ENCODE data around the gene ZSWIM3.
"Not testable (repeated sequence)": the region's sequence is repeated elsewhere in the genome, so short reads cannot be mapped to it uniquely, and the experiment has no call there.

ZSWIM3 gene

DNA sequence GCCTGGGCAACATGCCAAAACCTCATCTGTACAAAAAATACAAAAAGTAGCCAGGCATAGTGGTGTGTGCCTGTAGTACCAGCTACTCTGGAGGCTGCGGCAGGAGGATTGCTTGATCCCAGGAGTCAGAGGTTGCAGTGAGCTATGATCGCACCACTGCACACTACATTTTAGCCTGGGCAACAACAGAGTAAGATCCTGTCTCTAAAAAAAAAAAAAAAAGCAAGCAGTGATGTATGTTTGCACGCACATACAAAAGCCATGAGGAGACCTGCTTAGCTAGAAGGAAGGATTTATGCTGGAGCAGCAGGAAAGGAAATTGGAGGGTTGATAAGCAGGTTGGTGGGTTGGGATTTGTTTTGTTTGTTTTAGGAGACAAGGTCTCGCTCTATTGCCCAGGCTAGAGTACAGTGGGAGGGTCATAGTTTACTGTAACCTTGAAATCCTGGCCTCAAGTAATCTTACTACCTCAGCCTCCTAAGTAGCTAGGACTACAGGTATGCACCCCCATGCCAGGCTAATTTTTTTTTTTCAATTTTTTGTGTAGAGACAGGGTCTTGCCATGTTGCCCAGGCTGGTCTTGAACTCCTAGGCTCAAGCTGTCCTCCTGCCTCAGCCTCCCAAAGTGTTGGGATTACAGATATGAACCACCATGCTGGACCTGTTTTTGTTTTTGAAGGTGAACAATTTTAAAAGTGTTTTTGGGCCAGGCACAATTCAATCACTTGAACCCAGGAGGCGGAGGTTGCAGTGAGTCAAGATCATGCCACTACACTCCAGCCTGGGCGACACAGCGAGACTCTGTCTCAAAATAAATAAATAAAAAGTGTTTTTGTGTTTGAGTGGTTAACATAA is 4.0 kb downstream of the ZSWIM3 start:
- no peak for DNase-seq

DNA sequence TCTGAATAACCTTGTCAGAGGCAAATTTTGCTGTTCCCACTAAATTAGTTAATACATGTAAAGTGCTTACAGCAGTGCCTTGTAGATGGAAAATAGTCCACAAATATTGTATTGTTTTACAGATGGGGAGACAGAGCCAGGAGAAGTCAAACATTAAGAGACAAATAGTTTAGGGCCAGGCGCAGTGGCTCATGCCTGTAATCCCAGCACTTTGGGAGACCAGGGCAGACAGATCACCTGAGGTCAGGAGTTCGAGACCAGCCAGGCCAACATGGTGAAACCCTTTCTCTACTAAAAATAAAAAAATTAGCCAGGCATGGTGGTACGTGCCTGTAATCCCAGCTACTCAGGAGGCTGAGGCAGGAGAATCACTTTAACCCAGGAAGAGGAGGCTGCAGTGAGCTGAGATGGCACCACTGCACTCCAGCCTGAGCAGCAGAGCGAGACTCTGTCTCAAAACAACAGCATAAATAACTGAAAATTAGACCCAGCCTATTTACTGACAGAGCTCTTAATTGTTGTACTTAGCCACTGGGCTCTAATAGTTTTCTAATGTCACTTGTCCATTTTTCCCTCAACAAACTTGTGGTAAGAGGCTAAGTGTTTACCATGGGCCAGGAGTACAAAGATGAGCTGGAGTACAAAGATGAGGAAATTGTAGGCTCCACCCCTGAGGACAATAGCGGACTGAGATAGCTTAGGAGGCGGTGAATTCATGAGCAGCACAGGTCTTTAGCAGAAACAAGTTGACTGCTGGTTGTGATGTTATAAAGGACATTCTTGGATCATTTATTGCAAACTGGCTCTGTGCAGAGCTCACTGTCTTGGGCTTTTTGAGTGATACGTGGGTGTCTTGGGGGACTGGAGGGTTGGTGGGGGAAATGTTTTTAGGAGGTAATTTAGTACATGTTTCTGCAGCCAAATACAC is 6.4 kb downstream of the ZSWIM3 start:
- DNase-seq, result no peak

GRCh38 chr20:45866454-45866853 is 9.0 kb downstream of the ZSWIM3 start:
- no peak for DNase-seq

- no peak for DNase-seq
Observed at GRCh38 chr20:45867136-45867818, 9.9 kb downstream of the ZSWIM3 start.

DNA sequence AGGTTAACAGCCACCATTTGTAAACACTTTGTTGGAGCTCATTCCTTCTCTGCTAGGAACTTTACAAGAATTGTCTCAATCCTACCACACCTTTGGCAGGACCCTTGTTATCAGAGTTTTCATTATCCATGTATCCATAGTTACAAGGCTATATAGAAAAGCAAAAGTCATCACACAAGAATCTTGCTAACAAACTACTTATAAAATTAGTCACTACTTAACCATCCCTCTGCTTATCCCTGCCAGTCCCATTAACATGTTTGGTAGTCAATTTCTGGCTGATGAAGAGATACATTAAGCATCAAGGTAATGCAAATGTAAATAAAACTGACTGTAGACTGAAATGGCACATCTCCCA is 10.4 kb downstream of the ZSWIM3 start:
- DNase-seq, result no peak

- DNase-seq, result no peak
Observed at GRCh38 chr20:45872626-45873025, 15.2 kb downstream of the ZSWIM3 start.

- no peak for DNase-seq
Observed at GRCh38 chr20:45873409-45874103, 16.1 kb downstream of the ZSWIM3 start.

- DNase-seq, result not testable (repeated sequence)
Observed at GRCh38 chr20:45874104-45874481, 16.7 kb downstream of the ZSWIM3 start.

DNA sequence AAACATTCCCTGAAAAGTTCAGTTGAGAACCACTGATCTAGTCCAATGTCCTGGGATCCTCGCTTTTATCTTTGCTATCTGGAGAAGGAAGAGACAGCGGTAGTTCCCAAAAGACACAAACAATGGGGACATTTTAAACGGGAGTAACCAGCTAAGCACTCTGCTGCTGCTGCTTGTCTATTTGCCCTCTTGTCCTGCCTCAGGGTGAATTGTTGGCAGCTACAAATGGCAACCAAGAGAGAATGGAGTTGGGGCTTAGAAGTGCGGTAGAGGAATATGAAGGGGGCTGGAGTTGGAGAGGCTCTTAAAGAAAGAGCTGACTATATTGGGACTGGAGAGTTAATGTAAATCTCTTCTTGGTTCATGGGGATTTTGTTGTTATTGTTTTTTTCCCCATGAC is 17.2 kb downstream of the ZSWIM3 start:
- DNase-seq, result no peak

GRCh38 chr20:45878076-45878761 is 20.8 kb downstream of the ZSWIM3 start:
- no peak for DNase-seq

DNA sequence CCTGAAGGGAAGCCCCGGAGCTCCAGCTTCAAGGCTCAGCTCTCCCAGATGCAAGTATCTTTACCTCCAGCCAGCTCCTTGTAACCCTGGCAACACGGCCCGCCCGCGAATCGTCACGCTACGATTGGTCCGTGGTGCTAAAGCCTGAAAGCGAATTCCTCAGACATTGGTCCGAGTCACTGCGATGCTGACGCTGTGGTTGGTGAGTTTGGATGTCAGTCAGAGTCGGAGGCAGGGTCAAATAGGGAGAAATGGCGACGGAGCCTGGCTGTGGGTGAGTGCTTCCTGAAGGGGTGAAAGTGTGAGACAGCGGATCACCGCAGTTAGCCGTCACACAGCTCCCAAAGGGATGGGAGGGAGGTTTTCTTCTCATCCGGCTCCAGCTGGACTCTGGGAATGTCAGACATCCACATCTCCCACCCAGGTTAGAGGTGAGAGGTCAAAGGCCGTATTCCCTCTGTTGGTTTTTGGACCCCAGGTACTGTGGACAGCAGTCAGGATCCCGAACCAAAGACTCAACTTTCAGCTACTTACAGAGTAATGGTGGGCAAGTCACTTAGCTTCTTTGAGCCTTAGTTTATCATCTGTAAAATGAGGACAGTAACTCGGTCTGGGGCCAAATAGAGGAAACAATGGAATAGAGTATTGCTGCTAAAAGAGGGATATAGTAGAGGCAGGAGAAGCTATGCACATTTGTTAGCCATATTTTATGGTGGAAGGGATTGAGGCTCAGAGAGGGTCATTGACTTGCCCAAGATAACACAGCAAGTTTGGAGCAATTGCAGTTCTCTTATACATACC is 23.8 kb downstream of the ZSWIM3 start, which contains the start of gene ZSWIM1:
Gene ZSWIM1 (plus strand): TSS at position 240 of the 801 bp plus-strand sequence. CDS start 1,366 bp downstream, outside the sequence.
- DNase-seq, result peak; percentile 90

DNA sequence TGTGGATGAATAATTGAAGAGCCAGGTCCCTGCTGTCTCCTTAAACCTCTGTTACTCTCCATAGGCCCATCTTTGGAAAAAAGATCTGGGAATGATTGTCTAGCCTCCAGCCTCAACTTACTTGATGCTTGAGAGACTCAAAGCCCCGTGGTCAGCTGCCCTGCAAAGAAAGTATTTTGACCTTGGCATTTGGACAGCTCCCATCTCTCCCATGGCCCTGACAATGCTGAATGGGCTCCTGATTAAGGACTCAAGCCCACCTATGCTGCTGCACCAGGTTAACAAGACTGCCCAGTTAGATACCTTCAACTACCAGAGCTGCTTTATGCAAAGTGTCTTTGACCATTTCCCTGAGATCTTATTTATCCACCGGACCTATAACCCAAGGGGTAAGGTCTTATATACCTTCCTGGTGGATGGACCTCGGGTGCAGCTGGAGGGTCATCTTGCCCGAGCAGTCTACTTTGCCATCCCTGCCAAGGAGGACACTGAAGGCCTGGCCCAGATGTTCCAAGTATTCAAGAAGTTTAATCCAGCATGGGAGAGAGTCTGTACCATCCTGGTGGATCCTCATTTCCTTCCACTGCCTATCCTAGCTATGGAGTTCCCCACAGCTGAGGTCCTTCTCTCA is 25.2 kb downstream of the ZSWIM3 start:
- DNase-seq, result no peak

- DNase-seq, result no peak
Observed at GRCh38 chr20:45883100-45883469, 25.7 kb downstream of the ZSWIM3 start.

- no peak for DNase-seq
Observed at GRCh38 chr20:45886590-45887345, 29.4 kb downstream of the ZSWIM3 start.

DNA sequence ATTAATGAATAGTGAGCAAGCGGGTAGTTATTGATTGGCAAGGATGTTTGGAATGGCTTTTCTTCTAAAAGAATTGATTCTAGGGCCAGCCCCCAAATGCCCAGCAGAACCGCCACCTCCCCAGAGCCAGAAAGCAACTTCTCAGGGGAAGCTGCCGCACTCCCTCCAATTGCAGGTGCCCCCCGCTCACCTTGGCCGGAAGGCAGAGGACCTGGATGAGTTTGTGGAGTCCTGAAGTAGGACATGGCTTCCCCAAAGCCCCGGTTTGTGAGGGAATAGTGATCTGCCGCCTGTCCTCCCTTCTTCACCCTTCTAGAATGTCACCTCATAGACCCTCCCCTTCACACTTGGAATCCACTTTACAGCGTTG is 29.9 kb downstream of the ZSWIM3 start, which contains the start of gene SPATA25:
Gene SPATA25 (minus strand): TSS at position 277 of the 370 bp plus-strand sequence. CDS start 32 bp downstream, at position 245.
- DNase-seq, result no peak

DNA sequence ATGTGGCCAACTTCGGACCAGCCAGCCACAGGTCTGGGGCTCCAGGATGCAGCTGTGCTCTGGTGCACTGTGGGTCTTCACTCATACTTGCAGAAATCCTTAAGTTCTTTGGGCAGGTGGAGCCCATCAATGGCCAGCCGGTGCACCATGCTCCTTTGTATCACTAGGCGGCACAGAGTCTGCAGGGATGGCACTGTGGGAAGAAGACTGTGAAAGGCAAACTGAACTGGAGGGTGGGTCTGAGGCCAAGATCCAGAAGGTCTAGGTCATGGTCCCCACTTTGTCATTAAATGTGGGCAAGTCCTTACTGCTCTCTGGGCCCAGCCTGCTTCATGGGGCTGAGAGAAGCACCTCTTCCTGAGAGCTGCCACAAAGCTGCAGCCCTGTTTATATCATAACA is 31.3 kb downstream of the ZSWIM3 start:
- DNase-seq, result no peak

GRCh38 chr20:45890077-45890984 is 32.9 kb downstream of the ZSWIM3 start:
- no peak for DNase-seq

All from NCI-H1436 treated with DMSO at 0.1 percent for 48 hours (cell line).